Stomach (tissue), 9 donors: ENCODE measurements around the gene PRKCH. TPM values are rescaled to one million over a fixed set of nuclear protein-coding genes. Genes with fewer than 3 reads are reported as not detected.

Experiments used
- DNase-seq, 2 donors: peaks; one replicate each; pipeline versions ENCODE4 v3.0.0 to v3.0.0-alpha.2; 2013 to 2019
- H3K27ac ChIP-seq, 5 donors: fragments of 200-600 bp in 4 of 5; sonication (generic) in 4 of 5; one replicate each; pipeline ENCODE4 v1.5.1; 2013 to 2019; ENCODE audit warnings: mild to moderate bottlenecking in 1 of 5, moderate library complexity in 1 of 5
- H3K27me3 ChIP-seq, 3 donors: fragments of 200-600 bp; sonication (generic); one replicate each; pipeline ENCODE4 v1.5.1; 2017 to 2019; ENCODE audit warnings: mixed run types in 1 of 3
- H3K36me3 ChIP-seq, 4 donors: fragments of 200-600 bp; sonication (generic); 1 replicate in 3 of 4; 2 replicates in 1 of 4; pipeline ENCODE4 v1.5.1; 2016 to 2019
- H3K4me1 ChIP-seq, 4 donors: fragments of 200-600 bp; sonication (generic); one replicate each; pipeline ENCODE4 v1.5.1; 2016 to 2019
- H3K4me3 ChIP-seq, 4 donors: fragments of 200-600 bp; sonication (generic) in 3 of 4; one replicate each; pipeline ENCODE4 v1.5.1; 2016 to 2019; ENCODE audit warnings: mild to moderate bottlenecking in 1 of 4
- H3K9me3 ChIP-seq, 4 donors: fragments of 200-600 bp; sonication (generic); one replicate each; pipeline ENCODE4 v1.5.1; 2016 to 2019
- EP300 ChIP-seq: sonication (generic); formaldehyde crosslinking; IDR thresholded peaks from one replicate; pipeline ENCODE4 v1.6.1; 2017; ENCODE audit warnings: antibody characterized with exemption
- POLR2A ChIP-seq, 4 donors: fragments of 450-650 bp; IDR thresholded peaks; one replicate each; pipeline ENCODE4 v1.6.1; 2016; ENCODE audit warnings: antibody characterized with exemption in 4 of 4, control low read depth in 2 of 4, mild to moderate bottlenecking in 1 of 4, moderate library complexity in 1 of 4
- POLR2AphosphoS5 ChIP-seq, 3 donors: sonication (generic); formaldehyde crosslinking; IDR thresholded peaks; one replicate each; pipeline ENCODE4 v1.6.1; 2016; ENCODE audit warnings: antibody characterized with exemption in 3 of 3
- WGBS, 5 donors: extraction: QIAGEN DNeasy Blood & Tissue Kit in 3 of 5; methylation state at CpG; one replicate each; pipeline versions ENCODE4 v1.1.5 to v1.1.7; 2013 to 2018; 5-methylcytosine and 5-hydroxymethylcytosine counted together
- intact Hi-C: fragments of 100-400 bp; cut with DNase I; formaldehyde crosslinking; loops from one replicate; pipeline ENCODE4 v1.15.1; 2023; ENCODE audit warnings: low total_unique reads
- polyA plus RNA-seq, 3 donors: library from polyadenylated mRNA; stranded (reverse); fragments of 200-250 nt; gene quantifications; one replicate each; pipeline ENCODE4 v1.2.3, GENCODE V29; 2013
- total RNA-seq, 5 donors: library from RNA; depleted of rRNA; stranded (reverse); fragments of >200 nt; gene quantifications; one replicate each; pipeline versions ENCODE4 v1.1.0 to v1.2.3, GENCODE V29; 2014 to 2016
- TF ChIP-seq, protein P1 (sequence below), 7 experiments: fragments of 450-650 bp in 4 of 7; fragments of 200-600 bp in 3 of 7; sonication (generic) in 3 of 7; IDR thresholded peaks; one replicate each; pipeline ENCODE4 v1.5.1; 2016 to 2019; ENCODE audit warnings: antibody characterized with exemption in 7 of 7, control low read depth in 2 of 7, mild to moderate bottlenecking in 1 of 7
- donor health status: healthy with polysubstance abuse.
- donor health status: Bipolar disorder and iron deficiency.
- donor health status: healthy.

Gene PRKCH
- total and polyA plus RNA-seq, 8 donors: 5.5 to 84.0 (median 14.7) TPM

DNA sequence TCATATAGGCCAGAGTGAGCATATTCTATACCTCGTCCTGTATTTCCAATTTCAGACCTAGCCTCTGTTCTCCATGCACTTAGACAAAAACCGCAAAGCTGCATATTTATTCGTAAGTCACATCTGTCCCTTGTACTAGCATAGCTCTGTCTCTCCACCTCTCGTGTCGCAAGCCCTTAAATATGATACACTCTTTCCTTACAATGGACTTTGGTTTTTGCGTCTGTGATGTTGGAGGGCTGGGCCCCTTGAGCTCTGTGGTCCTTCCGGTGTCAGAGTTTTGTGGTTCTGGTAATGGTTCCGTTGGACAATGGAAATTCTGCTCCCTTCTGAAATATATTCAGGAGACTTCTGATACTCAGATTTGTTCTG, 11.3 kb downstream of the PRKCH start:
- no peak for DNase-seq
- H3K9me3 ChIP-seq: no peaks in the 10 kb centered on the region
- no peaks in the 10 kb centered on the region for H3K36me3 ChIP-seq
- peak overlapping the region in 2 of 5 donors; percentile 22 to 60 for H3K27ac ChIP-seq
- no peaks in the 10 kb centered on the region for H3K4me1 ChIP-seq
- intact Hi-C loops: no loop called here
- 82 to 87% (median 85%) methylated on average over 8 of the region's 8 CpGs for WGBS, 5 donors
- H3K4me3 ChIP-seq: no peak overlapping the region
- TF ChIP-seq POLR2A (IDR thresholded peaks at IDR 0.05) (no peak), POLR2AphosphoS5 (IDR thresholded peaks at IDR 0.05) (no peak), EP300 (no peak)
- TF ChIP-seq, protein P1, sequence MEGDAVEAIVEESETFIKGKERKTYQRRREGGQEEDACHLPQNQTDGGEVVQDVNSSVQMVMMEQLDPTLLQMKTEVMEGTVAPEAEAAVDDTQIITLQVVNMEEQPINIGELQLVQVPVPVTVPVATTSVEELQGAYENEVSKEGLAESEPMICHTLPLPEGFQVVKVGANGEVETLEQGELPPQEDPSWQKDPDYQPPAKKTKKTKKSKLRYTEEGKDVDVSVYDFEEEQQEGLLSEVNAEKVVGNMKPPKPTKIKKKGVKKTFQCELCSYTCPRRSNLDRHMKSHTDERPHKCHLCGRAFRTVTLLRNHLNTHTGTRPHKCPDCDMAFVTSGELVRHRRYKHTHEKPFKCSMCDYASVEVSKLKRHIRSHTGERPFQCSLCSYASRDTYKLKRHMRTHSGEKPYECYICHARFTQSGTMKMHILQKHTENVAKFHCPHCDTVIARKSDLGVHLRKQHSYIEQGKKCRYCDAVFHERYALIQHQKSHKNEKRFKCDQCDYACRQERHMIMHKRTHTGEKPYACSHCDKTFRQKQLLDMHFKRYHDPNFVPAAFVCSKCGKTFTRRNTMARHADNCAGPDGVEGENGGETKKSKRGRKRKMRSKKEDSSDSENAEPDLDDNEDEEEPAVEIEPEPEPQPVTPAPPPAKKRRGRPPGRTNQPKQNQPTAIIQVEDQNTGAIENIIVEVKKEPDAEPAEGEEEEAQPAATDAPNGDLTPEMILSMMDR (IDR thresholded peaks at IDR 0.05): no peak
- H3K27me3 ChIP-seq: no peaks in the 10 kb centered on the region

DNA sequence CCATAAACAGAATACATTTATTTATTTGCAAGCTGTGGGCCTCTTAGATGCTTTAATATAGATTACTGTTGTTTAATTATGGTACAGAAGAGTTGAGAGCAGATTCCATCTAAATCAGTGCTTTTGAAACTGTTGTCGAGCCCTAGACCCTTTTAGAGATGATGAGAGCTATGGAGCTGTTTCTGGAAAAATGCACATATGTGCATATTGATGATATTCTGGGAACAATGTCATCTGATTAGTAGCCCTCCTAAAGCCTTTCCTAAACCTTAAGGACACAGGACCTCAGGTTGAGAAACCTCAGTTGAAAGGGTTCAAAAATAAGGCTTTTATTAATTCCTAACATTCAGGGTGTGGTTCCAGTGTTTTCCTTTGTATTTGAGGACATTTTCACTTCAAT, 11.7 kb downstream of the PRKCH start:
- Histone ChIP-seq H3K4me1 (no peaks in the 10 kb centered on the region), H3K36me3 (no peaks in the 10 kb centered on the region), H3K27ac (peak overlapping the region in 2 of 5 donors; percentile 22 to 60), H3K9me3 (no peaks in the 10 kb centered on the region), H3K27me3 (no peaks in the 10 kb centered on the region), H3K4me3 (no peak overlapping the region)
- TF ChIP-seq POLR2A (IDR thresholded peaks at IDR 0.05) (no peak), POLR2AphosphoS5 (IDR thresholded peaks at IDR 0.05) (no peak), EP300 (no peak)
- TF ChIP-seq, protein P1 (IDR thresholded peaks at IDR 0.05): no peak
- intact Hi-C loops: no loop called here
- no peak for DNase-seq
- 76 to 89% (median 84%) methylated on average over 1 of the region's 1 CpG for WGBS, 5 donors

DNA sequence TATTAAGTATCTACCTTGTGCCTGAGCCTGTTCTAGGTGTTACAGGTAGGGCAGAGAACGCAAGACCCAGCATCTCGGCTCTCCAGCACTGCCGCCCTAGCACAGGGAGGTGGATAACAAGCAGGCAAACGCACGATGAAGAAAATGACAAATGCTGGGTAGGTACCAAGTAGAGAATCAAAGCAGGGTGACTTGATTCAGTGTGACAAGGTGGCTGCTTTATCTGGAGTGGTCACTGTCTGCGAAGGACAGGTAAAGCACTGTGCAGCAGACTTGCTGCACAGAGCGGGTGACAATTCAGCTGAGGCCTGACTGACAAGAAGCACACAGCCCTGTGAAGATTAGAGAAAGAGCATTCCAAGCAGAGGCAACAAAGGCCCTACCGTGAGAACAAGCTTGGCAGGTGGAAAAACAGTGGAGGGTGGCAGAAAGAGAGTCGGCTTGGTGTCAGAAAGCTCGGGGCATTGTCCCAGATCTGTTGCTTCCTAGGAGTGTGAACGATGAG, 12.9 kb downstream of the PRKCH start:
- WGBS, 5 donors: 73 to 82% (median 80%) methylated on average over 11 of the region's 11 CpGs
- no peak overlapping the region for H3K4me3 ChIP-seq
- H3K4me1 ChIP-seq: no peaks in the 10 kb centered on the region
- H3K36me3 ChIP-seq: no peaks in the 10 kb centered on the region
- TF ChIP-seq POLR2A (IDR thresholded peaks at IDR 0.05): no peak
- TF ChIP-seq POLR2AphosphoS5 (IDR thresholded peaks at IDR 0.05): no peak
- peak overlapping the region; percentile 52 to 60 (median 55) for H3K27ac ChIP-seq
- H3K27me3 ChIP-seq: no peaks in the 10 kb centered on the region
- H3K9me3 ChIP-seq: no peaks in the 10 kb centered on the region
- intact Hi-C loops: no loop called here
- no peak for DNase-seq

DNA sequence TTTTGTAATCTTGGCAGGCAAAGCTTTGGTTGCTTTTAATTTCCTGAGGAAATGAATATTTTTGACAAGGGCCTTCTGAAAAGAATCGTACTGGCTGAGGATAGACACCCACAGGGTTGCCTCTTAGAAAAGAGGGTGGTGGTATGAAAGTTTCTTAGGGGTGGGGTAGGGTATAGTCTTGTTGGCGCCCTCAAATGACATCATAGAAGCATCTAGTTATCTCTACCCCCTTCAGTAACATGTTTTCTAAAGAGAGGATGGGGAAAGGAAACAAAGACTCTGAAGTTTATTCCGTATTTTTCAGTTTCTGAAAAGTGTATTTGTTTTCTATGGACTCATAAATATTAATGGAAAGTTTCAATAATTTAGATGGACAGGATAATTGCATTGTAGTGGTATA, 13.7 kb downstream of the PRKCH start:
- peak overlapping the region in 3 of 5 donors; percentile 52 to 60 (median 59) for H3K27ac ChIP-seq
- WGBS, 5 donors: 71 to 83% (median 78%) methylated on average over 3 of the region's 3 CpGs

More for the DNA sequence above, 13.7 kb downstream of the PRKCH start:
- TF ChIP-seq, protein P1 (IDR thresholded peaks at IDR 0.05): no peak
- TF ChIP-seq POLR2A (IDR thresholded peaks at IDR 0.05) (no peak), POLR2AphosphoS5 (IDR thresholded peaks at IDR 0.05) (no peak), EP300 (no peak)
- no peaks in the 10 kb centered on the region for H3K36me3 ChIP-seq
- intact Hi-C loops: no loop called here
- H3K4me1 ChIP-seq: no peaks in the 10 kb centered on the region
- H3K27me3 ChIP-seq: no peaks in the 10 kb centered on the region
- no peaks in the 10 kb centered on the region for H3K9me3 ChIP-seq
- no peak overlapping the region for H3K4me3 ChIP-seq
- DNase-seq: no peak
